Colonic mucosa (tissue), 4 donors: ENCODE measurements around the gene PPP3CA. TPM values are rescaled to one million over a fixed set of nuclear protein-coding genes. Genes with fewer than 3 reads are reported as not detected.

ENCODE experiments used
- DNase-seq: peaks from one replicate; pipeline ENCODE4 v3.0.0-alpha.2; 2020
- H3K27ac ChIP-seq: fragments of 200-600 bp; one replicate; pipeline ENCODE4 v1.8.0; 2021
- H3K27me3 ChIP-seq: fragments of 200-600 bp; one replicate; pipeline ENCODE4 v1.8.0; 2021
- H3K36me3 ChIP-seq: fragments of 200-600 bp; one replicate; pipeline ENCODE4 v1.8.0; 2021
- H3K4me1 ChIP-seq: fragments of 200-600 bp; one replicate; pipeline ENCODE4 v1.8.0; 2021; ENCODE audit warnings: mild to moderate bottlenecking
- H3K4me3 ChIP-seq: fragments of 200-600 bp; one replicate; pipeline ENCODE4 v1.8.0; 2021
- H3K9ac ChIP-seq, 2 donors: one replicate each; pipeline ENCODE4 v1.7.0; 2013; ENCODE audit warnings: control low read depth in 2 of 2, low read depth in 2 of 2, low read length in 2 of 2
- H3K9me3 ChIP-seq: fragments of 200-600 bp; one replicate; pipeline ENCODE4 v1.8.0; 2021
- intact Hi-C: fragments of 100-400 bp; cut with DNase I; formaldehyde crosslinking; loops from one replicate; pipeline ENCODE4 v1.14.1; 2022
- total RNA-seq, 2 donors: library from RNA; stranded (reverse); fragmentation: NEBNext Ultra II Directional in 1 of 2; extraction: Animal tissue kit (Norgen Biotek cat#: 25700) in 1 of 2; gene quantifications; one replicate each; pipeline ENCODE4 v1.2.1, GENCODE V29; 2021
- TF ChIP-seq, protein P1 (sequence below): fragments of 200-600 bp; IDR thresholded peaks from one replicate; pipeline ENCODE4 v1.8.0; 2022; ENCODE audit warnings: antibody characterized with exemption, mild to moderate bottlenecking
- donor health status: healthy.
- donor health status: DM: no; HTN: no; CAD: no.
- donor health status: DM: no; HTN: no; CAD: no.

PPP3CA gene
- total RNA-seq, 2 donors from 2014 or later: 34.5 to 43.9 TPM

DNA sequence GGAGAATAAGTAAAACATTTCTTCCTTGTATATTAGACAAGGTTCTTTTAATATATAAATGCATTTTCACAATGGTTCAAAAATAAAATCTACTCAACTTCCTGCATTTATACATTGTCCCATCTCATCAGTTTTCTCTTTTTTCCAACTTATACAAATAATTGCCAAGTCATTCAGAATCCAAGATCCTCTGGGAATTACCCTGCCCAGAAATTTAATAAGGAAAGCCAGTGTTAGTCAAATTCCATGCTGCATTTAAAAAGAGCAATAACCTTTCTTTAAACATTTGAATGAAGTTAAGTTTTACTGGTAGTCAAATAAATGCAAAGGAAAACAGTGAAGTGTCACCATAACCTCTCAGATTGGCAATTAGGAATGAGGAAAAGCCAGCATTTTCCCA is 357.9 kb downstream of the PPP3CA start:
- DNase-seq: no peak
- TF ChIP-seq, protein P1, sequence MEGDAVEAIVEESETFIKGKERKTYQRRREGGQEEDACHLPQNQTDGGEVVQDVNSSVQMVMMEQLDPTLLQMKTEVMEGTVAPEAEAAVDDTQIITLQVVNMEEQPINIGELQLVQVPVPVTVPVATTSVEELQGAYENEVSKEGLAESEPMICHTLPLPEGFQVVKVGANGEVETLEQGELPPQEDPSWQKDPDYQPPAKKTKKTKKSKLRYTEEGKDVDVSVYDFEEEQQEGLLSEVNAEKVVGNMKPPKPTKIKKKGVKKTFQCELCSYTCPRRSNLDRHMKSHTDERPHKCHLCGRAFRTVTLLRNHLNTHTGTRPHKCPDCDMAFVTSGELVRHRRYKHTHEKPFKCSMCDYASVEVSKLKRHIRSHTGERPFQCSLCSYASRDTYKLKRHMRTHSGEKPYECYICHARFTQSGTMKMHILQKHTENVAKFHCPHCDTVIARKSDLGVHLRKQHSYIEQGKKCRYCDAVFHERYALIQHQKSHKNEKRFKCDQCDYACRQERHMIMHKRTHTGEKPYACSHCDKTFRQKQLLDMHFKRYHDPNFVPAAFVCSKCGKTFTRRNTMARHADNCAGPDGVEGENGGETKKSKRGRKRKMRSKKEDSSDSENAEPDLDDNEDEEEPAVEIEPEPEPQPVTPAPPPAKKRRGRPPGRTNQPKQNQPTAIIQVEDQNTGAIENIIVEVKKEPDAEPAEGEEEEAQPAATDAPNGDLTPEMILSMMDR: no peak
- Histone ChIP-seq H3K27me3 (no peaks in the 10 kb centered on the region), H3K9ac (no peak overlapping the region), H3K36me3 (no peaks in the 10 kb centered on the region), H3K9me3 (no peaks in the 10 kb centered on the region), H3K4me1 (no peaks in the 10 kb centered on the region), H3K27ac (no peak overlapping the region), H3K4me3 (no peak overlapping the region)
- intact Hi-C loops: no loop called here

DNA sequence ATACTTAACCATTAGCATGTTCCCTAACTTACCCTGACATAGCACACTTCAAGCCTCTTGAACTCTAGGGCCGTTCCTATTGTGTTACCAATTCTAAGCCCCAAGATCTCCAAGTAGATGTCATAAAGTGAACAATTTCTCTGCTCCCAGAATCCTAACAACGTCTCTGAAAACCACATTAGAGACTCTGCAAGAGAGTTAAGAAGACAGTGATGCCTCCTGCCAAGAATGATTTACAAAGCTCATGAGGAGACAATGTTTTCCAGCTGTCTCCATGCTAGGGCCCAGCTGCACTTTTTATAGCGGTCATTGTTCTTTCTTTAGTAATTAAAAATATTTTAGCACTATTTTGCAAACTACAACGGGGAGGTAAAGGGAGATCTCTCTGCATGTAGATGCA is 358.4 kb downstream of the PPP3CA start:
- TF ChIP-seq, protein P1: no peak
- no peak for DNase-seq
- Histone ChIP-seq H3K4me3 (no peak overlapping the region), H3K4me1 (no peaks in the 10 kb centered on the region), H3K36me3 (no peaks in the 10 kb centered on the region), H3K27me3 (no peaks in the 10 kb centered on the region), H3K9me3 (no peaks in the 10 kb centered on the region), H3K9ac (no peak overlapping the region), H3K27ac (no peak overlapping the region)
- intact Hi-C loops: no loop called here

DNA sequence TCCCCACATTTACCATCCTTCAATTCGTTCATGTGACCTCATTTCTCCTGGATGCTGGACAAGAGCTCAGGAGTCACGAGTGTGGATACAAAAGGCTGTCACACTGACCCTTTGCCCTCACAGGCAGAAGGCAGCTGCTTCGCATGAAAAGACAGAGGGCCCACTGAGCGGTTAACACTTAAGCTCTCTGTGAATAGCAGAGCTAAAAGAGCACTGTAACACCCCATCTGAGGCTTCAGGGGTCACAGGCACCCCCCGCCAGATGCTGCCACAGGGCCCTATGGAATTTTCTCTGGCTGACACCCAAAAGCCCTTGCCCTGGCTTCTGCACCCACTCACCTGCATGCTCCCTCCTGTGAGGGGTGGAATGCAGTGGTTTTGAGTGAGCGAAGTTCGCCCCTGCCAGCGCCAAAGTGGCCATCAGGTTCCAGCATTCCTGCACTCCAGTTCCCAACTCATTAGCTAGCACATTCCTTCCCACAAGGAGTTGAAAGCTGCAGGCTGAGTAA is 360.9 kb downstream of the PPP3CA start:
- Histone ChIP-seq H3K9me3 (no peaks in the 10 kb centered on the region), H3K27me3 (no peaks in the 10 kb centered on the region), H3K27ac (no peak overlapping the region), H3K36me3 (no peaks in the 10 kb centered on the region), H3K9ac (no peak overlapping the region), H3K4me3 (no peak overlapping the region), H3K4me1 (no peaks in the 10 kb centered on the region)
- DNase-seq: no peak
- TF ChIP-seq, protein P1: no peak
- intact Hi-C loops: no loop called here

DNA sequence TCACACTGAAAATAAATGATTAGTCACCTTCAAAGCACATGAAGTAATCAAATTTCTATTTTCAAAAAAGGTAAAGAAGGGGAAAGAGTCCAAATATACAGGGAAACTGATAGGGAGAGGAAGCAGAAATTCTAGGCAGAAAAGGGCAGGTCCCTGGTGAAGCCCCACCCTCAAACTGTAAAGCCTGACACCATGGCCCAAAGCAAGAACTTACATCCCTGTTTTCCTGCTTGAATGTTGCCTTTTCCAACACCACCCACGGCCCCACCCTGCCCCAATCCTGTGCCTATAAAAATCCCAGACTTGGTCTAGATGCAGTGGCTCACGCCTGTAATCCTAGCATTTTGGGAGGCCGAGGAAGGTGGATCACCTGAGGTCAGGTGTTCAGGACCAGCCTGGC is 361.8 kb downstream of the PPP3CA start:
- Histone ChIP-seq H3K4me3 (no peak overlapping the region), H3K4me1 (no peaks in the 10 kb centered on the region), H3K36me3 (no peaks in the 10 kb centered on the region), H3K27ac (no peak overlapping the region), H3K9ac (no peak overlapping the region), H3K9me3 (no peaks in the 10 kb centered on the region), H3K27me3 (no peaks in the 10 kb centered on the region)
- DNase-seq: no peak
- intact Hi-C loops: no loop called here
- TF ChIP-seq, protein P1: no peak

DNA sequence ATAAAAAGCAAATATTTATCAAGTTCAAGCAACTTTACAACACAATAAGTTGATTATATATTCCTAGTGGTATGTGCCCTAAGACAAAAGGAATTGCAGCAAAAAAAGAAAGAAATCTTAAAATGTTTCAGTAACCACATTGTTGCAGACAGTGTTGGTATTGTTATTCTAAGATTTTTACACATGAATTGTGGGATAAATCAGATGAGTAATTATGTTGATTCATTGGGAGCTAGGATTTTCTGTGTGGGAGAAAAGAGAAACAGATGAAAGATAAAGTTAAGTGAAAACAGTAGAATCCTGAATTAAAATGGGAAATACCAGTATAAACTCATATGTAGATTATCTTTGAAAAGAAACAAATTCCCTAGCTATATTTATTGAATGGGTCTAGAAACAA is 362.4 kb downstream of the PPP3CA start:
- no peaks in the 10 kb centered on the region for H3K9me3 ChIP-seq
- intact Hi-C loops: no loop called here
- no peak overlapping the region for H3K4me3 ChIP-seq
- TF ChIP-seq, protein P1: no peak
- H3K36me3 ChIP-seq: no peaks in the 10 kb centered on the region
- H3K4me1 ChIP-seq: no peaks in the 10 kb centered on the region
- H3K9ac ChIP-seq: no peak overlapping the region
- no peak for DNase-seq
- no peak overlapping the region for H3K27ac ChIP-seq
- no peaks in the 10 kb centered on the region for H3K27me3 ChIP-seq
